MM.1S (cell line): ENCODE data around the gene MYH11.

Experiments
- DNase-seq: peaks from one replicate; pipeline ENCODE4 v3.0.0-alpha.2; 2015
- H2AFZ ChIP-seq: fragments of 300-600 bp; sonication (generic); 2 replicates; pipeline ENCODE4 v1.6.0; 2016; ENCODE audit warnings: antibody characterized with exemption, low read length
- H3F3A ChIP-seq: fragments of 300-600 bp; sonication (generic); 2 replicates; pipeline ENCODE4 v1.6.1; 2016; ENCODE audit warnings: mild to moderate bottlenecking, antibody characterized with exemption, low read length, moderate library complexity, mixed read lengths; ENCODE audit not compliant: insufficient read depth
- H3K27ac ChIP-seq: fragments of 300-600 bp; sonication (generic); 2 replicates; pipeline ENCODE4 v1.5.1; 2016; ENCODE audit warnings: mild to moderate bottlenecking, low read length
- H3K27me3 ChIP-seq: fragments of 300-600 bp; sonication (generic); replicated peaks from 2 replicates; pipeline ENCODE4 v1.6.0; 2016; ENCODE audit warnings: low read length; ENCODE audit not compliant: insufficient read depth
- H3K36me3 ChIP-seq: fragments of 300-600 bp; sonication (generic); replicated peaks from 2 replicates; pipeline ENCODE4 v1.6.1; 2016; ENCODE audit warnings: mild to moderate bottlenecking, low read length, mixed read lengths; ENCODE audit not compliant: insufficient read depth
- H3K4me1 ChIP-seq: fragments of 300-600 bp; sonication (generic); 2 replicates; pipeline ENCODE4 v1.6.1; 2016; ENCODE audit warnings: low read length, mixed read lengths
- H3K4me2 ChIP-seq: fragments of 300-600 bp; sonication (generic); 2 replicates; pipeline ENCODE4 v1.6.0; 2016; ENCODE audit warnings: low read depth, low read length
- H3K4me3 ChIP-seq: fragments of 300-600 bp; sonication (generic); 2 replicates; pipeline ENCODE4 v1.5.1; 2016; ENCODE audit warnings: low read length, mixed read lengths
- H3K79me2 ChIP-seq: fragments of 300-600 bp; sonication (generic); 2 replicates; pipeline ENCODE4 v1.6.1; 2016; ENCODE audit warnings: mixed run types, low read length, mixed read lengths
- H3K9ac ChIP-seq: fragments of 300-600 bp; sonication (generic); 2 replicates; pipeline ENCODE4 v1.6.1; 2016; ENCODE audit warnings: low read length, mixed read lengths
- H3K9me2 ChIP-seq: fragments of 300-600 bp; sonication (generic); replicated peaks from 2 replicates; pipeline ENCODE4 v1.6.1; 2016; ENCODE audit warnings: mild to moderate bottlenecking, low read length, mixed read lengths; ENCODE audit not compliant: insufficient read depth
- H3K9me3 ChIP-seq: fragments of 300-600 bp; sonication (generic); replicated peaks from 2 replicates; pipeline ENCODE4 v1.6.1; 2016; ENCODE audit warnings: mild to moderate bottlenecking, low read length, mixed read lengths; ENCODE audit not compliant: insufficient read depth
- H4K20me1 ChIP-seq: fragments of 300-600 bp; sonication (generic); 2 replicates; pipeline ENCODE4 v1.6.1; 2016; ENCODE audit warnings: mild to moderate bottlenecking, low read length, moderate library complexity, mixed read lengths; ENCODE audit not compliant: insufficient read depth
- EZH2 ChIP-seq: fragments of 300-600 bp; sonication (generic); optimal IDR thresholded peaks from 2 replicates; pipeline ENCODE3; 2017; ENCODE audit warnings: low read depth, mild to moderate bottlenecking, antibody characterized with exemption, low read length, mixed read lengths
- EZH2phosphoT487 ChIP-seq: fragments of 300-600 bp; sonication (generic); IDR thresholded peaks from 2 replicates; pipeline ENCODE4 v1.6.1; 2018; ENCODE audit warnings: antibody characterized with exemption, low read length
- TF ChIP-seq, protein P1 (sequence below): fragments of 300-600 bp; sonication (generic); IDR thresholded peaks from 2 replicates; pipeline ENCODE4 v1.5.1; 2016; ENCODE audit warnings: antibody characterized with exemption, low read length, mixed read lengths

The MYH11 gene

DNA sequence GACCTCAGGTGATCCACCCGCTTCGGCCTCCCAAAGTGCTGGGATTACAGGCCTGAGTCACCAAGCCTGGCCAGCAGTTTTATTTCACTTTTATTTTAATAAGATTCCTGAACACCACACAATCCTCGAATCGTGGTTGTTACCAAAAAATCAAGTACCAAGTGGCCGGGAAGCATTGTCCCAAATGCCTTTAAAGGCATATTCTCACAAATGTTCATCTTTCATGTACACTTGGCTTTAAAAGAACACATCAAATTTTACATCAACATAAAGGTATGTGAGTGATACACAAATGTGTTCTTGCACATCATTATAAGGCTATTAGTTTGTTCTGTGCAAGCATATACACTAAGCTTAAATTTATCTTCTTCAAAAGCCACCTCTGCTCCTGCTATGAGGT is 8.1 kb upstream of the MYH11 start:
- H3K9me2 ChIP-seq: no peaks in the 10 kb centered on the region
- no peaks in the 10 kb centered on the region for H3K79me2 ChIP-seq
- H3F3A ChIP-seq: no peaks in the 10 kb centered on the region
- no peak overlapping the region for H2AFZ ChIP-seq
- no peak overlapping the region for H3K4me3 ChIP-seq
- no peaks in the 10 kb centered on the region for H3K36me3 ChIP-seq
- H3K27ac ChIP-seq: no peak overlapping the region
- DNase-seq: no peak
- no peak overlapping the region for H3K9ac ChIP-seq
- no peaks in the 10 kb centered on the region for H3K9me3 ChIP-seq
- H3K27me3 ChIP-seq: no peaks in the 10 kb centered on the region
- no peaks in the 10 kb centered on the region for H3K4me1 ChIP-seq
- H4K20me1 ChIP-seq: no peaks in the 10 kb centered on the region
- no peak overlapping the region for H3K4me2 ChIP-seq
- TF ChIP-seq EZH2phosphoT487: no peak

DNA sequence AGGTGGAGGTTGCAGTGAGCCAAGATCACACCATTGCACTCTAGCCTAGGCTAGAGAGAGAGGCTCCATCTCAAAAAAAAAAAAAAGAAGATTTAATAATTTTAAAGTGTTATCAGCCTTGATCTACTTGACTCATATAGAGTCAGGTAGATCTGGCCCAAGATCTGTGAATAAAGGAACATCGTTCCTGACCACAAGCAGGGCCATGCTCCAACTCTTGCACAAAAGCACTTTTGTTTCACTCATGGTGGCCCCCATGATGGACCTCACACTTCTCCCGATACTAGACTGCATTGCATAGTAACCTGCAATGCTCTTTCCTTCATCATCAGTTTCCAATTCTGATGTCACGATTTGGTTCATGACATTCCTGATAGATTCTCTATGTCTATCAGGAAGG is 5.2 kb upstream of the MYH11 start:
- H3K27me3 ChIP-seq: peaks cover 10% of the 10 kb centered on the region
- no peaks in the 10 kb centered on the region for H3K36me3 ChIP-seq
- no peak overlapping the region for H3K4me3 ChIP-seq
- no peaks in the 10 kb centered on the region for H3K9me3 ChIP-seq
- H3K4me1 ChIP-seq: 0 out of 2 replicates have a peak, but pooled peaks cover 2% of the 10 kb centered on the region
- no peaks in the 10 kb centered on the region for H3K9me2 ChIP-seq
- TF ChIP-seq, protein P1, sequence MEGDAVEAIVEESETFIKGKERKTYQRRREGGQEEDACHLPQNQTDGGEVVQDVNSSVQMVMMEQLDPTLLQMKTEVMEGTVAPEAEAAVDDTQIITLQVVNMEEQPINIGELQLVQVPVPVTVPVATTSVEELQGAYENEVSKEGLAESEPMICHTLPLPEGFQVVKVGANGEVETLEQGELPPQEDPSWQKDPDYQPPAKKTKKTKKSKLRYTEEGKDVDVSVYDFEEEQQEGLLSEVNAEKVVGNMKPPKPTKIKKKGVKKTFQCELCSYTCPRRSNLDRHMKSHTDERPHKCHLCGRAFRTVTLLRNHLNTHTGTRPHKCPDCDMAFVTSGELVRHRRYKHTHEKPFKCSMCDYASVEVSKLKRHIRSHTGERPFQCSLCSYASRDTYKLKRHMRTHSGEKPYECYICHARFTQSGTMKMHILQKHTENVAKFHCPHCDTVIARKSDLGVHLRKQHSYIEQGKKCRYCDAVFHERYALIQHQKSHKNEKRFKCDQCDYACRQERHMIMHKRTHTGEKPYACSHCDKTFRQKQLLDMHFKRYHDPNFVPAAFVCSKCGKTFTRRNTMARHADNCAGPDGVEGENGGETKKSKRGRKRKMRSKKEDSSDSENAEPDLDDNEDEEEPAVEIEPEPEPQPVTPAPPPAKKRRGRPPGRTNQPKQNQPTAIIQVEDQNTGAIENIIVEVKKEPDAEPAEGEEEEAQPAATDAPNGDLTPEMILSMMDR: no peak
- no peak for TF ChIP-seq EZH2
- H3K9ac ChIP-seq: no peak overlapping the region
- no peak overlapping the region for H3K27ac ChIP-seq
- no peaks in the 10 kb centered on the region for H3K79me2 ChIP-seq
- H3K4me2 ChIP-seq: no peak overlapping the region
- DNase-seq: no peak
- no peaks in the 10 kb centered on the region for H4K20me1 ChIP-seq
- no peaks in the 10 kb centered on the region for H3F3A ChIP-seq
- H2AFZ ChIP-seq: no peak overlapping the region

DNA sequence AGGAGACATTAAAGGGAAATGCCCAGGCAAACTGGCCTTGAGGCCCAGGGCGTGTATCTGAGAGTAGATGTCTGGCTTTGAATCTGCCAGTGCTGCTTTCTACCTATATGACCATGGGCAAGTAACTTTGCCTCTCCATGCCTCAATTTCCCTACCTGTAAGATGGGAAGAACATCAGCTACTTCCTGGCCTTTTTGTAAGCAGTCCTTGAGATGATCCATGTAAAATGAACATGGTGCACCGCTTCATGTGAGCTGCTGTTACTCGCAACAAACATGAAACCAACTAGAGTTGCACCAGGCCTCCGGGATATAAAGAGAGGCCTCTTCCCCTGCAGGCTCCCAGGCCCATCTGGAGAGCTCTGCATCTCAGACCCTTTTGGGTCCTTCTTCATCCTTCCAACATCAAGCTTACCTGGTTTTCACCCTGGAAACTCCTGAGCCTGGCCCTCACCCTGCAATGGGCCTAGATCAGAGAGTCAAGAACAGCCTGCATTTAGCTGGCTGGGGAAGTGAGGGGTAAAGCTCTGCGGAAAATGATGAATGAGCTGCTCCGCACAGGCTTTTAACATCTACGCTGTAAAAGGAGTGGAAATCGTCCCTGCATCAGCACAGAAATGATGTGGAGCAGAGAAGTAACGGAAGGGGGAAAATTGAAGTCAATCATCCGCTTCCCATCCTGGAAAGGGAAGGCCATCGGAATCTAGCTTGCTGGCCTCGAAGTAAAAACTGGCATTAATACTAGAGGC is 2.3 kb upstream of the MYH11 start:
- Histone ChIP-seq H3K4me1 (peaks cover 24% of the 10 kb centered on the region), H3K4me2 (no peak overlapping the region), H3K27ac (no peak overlapping the region), H3K9me2 (no peaks in the 10 kb centered on the region), H3K27me3 (peaks cover 16% of the 10 kb centered on the region), H4K20me1 (no peaks in the 10 kb centered on the region), H3F3A (peaks cover 21% of the 10 kb centered on the region; the same call in 1 of the 2 replicates), H2AFZ (no peak overlapping the region), H3K9me3 (no peaks in the 10 kb centered on the region), H3K79me2 (no peaks in the 10 kb centered on the region), H3K9ac (no peak overlapping the region), H3K4me3 (no peak overlapping the region), H3K36me3 (no peaks in the 10 kb centered on the region)
- DNase-seq: no peak
- no peak for TF ChIP-seq EZH2
- no peak for TF ChIP-seq EZH2phosphoT487
- TF ChIP-seq, protein P1: no peak

DNA sequence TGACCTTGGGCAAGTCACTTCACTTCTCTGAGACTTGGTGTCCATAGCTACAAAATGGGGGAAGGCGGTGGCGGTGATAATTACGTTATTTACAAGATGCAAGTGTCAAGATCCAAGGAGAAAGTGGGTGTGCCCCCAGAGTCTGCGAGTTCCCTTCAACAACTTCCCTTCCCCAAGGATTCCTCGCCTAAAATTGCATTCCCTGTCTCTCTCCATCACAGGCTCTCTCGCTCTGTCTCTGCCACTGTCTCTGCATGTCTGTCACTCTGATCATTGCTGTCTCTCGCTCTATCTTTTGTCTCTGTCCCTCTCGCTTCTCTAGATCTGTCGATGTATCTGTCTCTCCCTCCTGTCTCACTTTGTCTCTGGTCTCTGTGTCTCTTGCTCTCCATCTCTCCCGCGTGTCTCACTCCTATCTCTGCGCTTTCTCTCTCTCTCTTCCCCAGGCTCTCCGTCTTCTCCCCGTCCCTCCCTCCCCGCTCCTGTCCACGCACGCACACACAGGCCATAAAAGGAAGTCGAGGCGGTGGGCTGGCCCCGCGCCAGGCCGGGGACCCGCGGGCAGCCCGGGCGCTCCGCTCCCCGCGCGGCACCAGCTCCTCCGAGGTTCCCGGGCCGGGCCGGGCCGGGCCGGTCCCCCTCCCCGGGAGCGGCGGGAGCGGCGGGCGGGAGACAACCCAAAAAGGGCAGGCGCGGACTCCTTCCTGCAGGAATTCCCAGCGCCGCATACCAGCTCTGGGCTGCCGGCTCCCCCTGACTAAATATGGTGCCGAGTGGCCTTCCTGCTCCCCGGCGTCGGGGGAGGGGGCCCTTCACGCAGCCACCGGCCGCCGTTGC is 1.1 kb upstream of the MYH11 start:
- H3F3A ChIP-seq: peaks cover 21% of the 10 kb centered on the region; the same call in 1 of the 2 replicates
- H3K36me3 ChIP-seq: no peaks in the 10 kb centered on the region
- H3K27me3 ChIP-seq: peaks cover 16% of the 10 kb centered on the region
- no peak for TF ChIP-seq EZH2
- TF ChIP-seq, protein P1: no peak
- no peak for TF ChIP-seq EZH2phosphoT487
- H3K9ac ChIP-seq: no peak overlapping the region
- no peak for DNase-seq
- no peak overlapping the region for H3K27ac ChIP-seq
- H4K20me1 ChIP-seq: no peaks in the 10 kb centered on the region
- no peaks in the 10 kb centered on the region for H3K9me2 ChIP-seq
- peaks cover 24% of the 10 kb centered on the region for H3K4me1 ChIP-seq
- no peak overlapping the region for H3K4me3 ChIP-seq
- peak overlapping the region; percentile 73; the same call in 1 of the 2 replicates for H3K4me2 ChIP-seq
- no peaks in the 10 kb centered on the region for H3K9me3 ChIP-seq
- no peaks in the 10 kb centered on the region for H3K79me2 ChIP-seq
- no peak overlapping the region for H2AFZ ChIP-seq
